Measurements from ENCODE around the gene HEATR5A. TPM values are rescaled to one million over a fixed set of nuclear protein-coding genes. Genes with fewer than 3 reads are reported as not detected.

Gene HEATR5A
- total and polyA plus RNA-seq, 9 of the 15 experiments (the other 6 are each of a cell fraction or from before 2014, with no cell fraction given), result 8.0 to 50.9 (median 23.0) TPM

DNA sequence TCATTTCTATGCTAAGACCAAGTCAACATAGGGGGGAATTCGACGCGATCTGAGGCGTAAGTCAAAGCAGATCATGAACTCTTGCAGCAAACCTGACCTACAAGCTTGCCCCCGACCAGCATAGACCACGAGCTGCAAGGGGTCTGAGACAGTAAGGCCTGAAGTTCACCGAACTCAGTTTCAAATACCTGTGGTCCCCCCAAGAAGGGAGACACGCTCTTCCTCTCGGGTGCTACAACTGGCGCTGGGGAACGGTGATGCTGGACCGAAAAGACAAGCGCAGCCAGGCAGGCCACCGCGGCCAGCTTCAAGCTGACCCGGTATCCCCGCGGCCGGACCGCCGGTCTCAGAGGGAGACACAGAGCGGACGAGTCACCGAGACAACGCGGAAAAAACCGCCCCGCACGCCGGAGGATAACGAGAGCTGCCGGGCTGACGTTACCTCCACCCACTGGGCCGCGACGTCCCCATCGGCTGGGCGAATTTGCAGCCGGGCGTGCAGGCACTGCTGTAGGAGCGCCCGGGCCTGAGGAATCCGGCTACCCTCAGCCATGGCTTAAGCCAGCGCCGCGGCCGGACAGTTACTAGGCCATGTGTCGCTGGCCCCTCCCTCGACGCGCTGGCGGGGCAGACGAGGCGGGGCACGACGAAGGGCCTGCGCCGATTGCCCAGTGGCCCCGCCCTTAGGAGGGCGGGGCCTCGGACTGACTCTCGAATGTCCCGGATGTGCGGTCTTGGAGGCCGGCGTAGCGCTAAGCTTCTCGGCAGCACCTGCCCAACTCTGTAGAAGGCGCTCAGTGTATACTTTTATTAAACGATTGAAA lies 36.7 kb upstream of the HEATR5A start, which contains the start of gene DTD2 (continued):
- TF ChIP-seq CC2D1A (IDR thresholded peaks at IDR 0.05), result no peak
- TF ChIP-seq, protein P1, sequence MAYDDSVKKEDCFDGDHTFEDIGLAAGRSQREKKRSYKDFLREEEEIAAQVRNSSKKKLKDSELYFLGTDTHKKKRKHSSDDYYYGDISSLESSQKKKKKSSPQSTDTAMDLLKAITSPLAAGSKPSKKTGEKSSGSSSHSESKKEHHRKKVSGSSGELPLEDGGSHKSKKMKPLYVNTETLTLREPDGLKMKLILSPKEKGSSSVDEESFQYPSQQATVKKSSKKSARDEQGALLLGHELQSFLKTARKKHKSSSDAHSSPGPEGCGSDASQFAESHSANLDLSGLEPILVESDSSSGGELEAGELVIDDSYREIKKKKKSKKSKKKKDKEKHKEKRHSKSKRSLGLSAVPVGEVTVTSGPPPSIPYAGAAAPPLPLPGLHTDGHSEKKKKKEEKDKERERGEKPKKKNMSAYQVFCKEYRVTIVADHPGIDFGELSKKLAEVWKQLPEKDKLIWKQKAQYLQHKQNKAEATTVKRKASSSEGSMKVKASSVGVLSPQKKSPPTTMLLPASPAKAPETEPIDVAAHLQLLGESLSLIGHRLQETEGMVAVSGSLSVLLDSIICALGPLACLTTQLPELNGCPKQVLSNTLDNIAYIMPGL (CRISPR knock-in tag; IDR thresholded peaks at IDR 0.05), result no peak
- TF ChIP-seq, protein P2, sequence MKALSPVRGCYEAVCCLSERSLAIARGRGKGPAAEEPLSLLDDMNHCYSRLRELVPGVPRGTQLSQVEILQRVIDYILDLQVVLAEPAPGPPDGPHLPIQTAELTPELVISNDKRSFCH (CRISPR knock-in tag; IDR thresholded peaks at IDR 0.05), result no peak
- TF ChIP-seq, protein P2 (tag; IDR thresholded peaks at IDR 0.05), result 0 out of 2 replicates have a peak, but pooled peaks have one; percentile 52
- TF ChIP-seq SMARCC2 (IDR thresholded peaks at IDR 0.05; ENCODE audit: low read depth), result no peak
- TF ChIP-seq NFIX (CRISPR knock-in tag; IDR thresholded peaks at IDR 0.05; ENCODE audit: low read depth), result no peak
- no peak for TF ChIP-seq ILF3 (IDR thresholded peaks at IDR 0.05; ENCODE audit: borderline replicate concordance)
- TF ChIP-seq MTA1 (IDR thresholded peaks at IDR 0.05; ENCODE audit: borderline replicate concordance), result no peak
- no peak for TF ChIP-seq ZNF780A (CRISPR knock-in tag; IDR thresholded peaks at IDR 0.05)
- TF ChIP-seq NCOA1 (IDR thresholded peaks at IDR 0.05; ENCODE audit: low read depth), result no peak
- TF ChIP-seq, protein P3, sequence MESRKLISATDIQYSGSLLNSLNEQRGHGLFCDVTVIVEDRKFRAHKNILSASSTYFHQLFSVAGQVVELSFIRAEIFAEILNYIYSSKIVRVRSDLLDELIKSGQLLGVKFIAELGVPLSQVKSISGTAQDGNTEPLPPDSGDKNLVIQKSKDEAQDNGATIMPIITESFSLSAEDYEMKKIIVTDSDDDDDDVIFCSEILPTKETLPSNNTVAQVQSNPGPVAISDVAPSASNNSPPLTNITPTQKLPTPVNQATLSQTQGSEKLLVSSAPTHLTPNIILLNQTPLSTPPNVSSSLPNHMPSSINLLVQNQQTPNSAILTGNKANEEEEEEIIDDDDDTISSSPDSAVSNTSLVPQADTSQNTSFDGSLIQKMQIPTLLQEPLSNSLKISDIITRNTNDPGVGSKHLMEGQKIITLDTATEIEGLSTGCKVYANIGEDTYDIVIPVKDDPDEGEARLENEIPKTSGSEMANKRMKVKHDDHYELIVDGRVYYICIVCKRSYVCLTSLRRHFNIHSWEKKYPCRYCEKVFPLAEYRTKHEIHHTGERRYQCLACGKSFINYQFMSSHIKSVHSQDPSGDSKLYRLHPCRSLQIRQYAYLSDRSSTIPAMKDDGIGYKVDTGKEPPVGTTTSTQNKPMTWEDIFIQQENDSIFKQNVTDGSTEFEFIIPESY (CRISPR knock-in tag; IDR thresholded peaks at IDR 0.05), result no peak
- TF ChIP-seq CBX1 (IDR thresholded peaks at IDR 0.05; ENCODE audit: low read depth), result 0 out of 2 replicates have a peak, but pooled peaks have one; percentile 33
- 0 out of 4 replicates have a peak, but pooled peaks of 1 of the 2 experiments have one; percentile 49 for TF ChIP-seq KDM4B (IDR thresholded peaks at IDR 0.05; ENCODE audit: borderline replicate concordance in 2 of 2, low read depth in 1 of 2)
- no peak for TF ChIP-seq SLC30A9 (CRISPR knock-in tag; IDR thresholded peaks at IDR 0.05)
- no peak for TF ChIP-seq SMAD3 (CRISPR knock-in tag; conservative IDR thresholded peaks at IDR 0.05)
- TF ChIP-seq ESRRA (IDR thresholded peaks at IDR 0.05; ENCODE audit: borderline replicate concordance, low read depth), result no peak
- no peak for TF ChIP-seq BDP1 (IDR thresholded peaks at IDR 0.05; ENCODE audit: insufficient read depth, insufficient read length)
- TF ChIP-seq SP1 (CRISPR knock-in tag; IDR thresholded peaks at IDR 0.05), result no peak
- TF ChIP-seq HDAC8 (tag; IDR thresholded peaks at IDR 0.05), result no peak
